IMR-90 (cell line): ENCODE data around the gene OOSP3. TPM values are rescaled to one million over a fixed set of nuclear protein-coding genes. Genes with fewer than 3 reads are reported as not detected.

ENCODE experiments used
- ATAC-seq: fragments of 200-7000 bp; cut with Tn5 transposase; 2 replicates; pipeline ENCODE4 v1.9.1; 2020; ENCODE audit warnings: low read depth, mild to moderate bottlenecking, moderate library complexity
- BruUV-seq: library from RNA; stranded (reverse); fragments of 400-500 nt; replicated peaks from 2 replicates; lab custom pipeline; 2021; lab: Mats Ljungman, UMichigan
- CTCF ChIA-PET: fragments of 300-600 bp; formaldehyde crosslinking; extraction: SDS; loops from one replicate; lab custom pipeline; 2021; ENCODE audit warnings: antibody characterized with exemption; lab: Yijun Ruan, JAX
- POLR2A ChIA-PET: fragments of 300-600 bp; sonication (Branson Sonifier 250); formaldehyde crosslinking; loops from one replicate; lab custom pipeline; 2022; ENCODE audit warnings: antibody characterized with exemption; ENCODE audit not compliant: unreplicated experiment; lab: Charles Lee
- DNase-seq: peaks from one replicate; pipeline ENCODE4 v3.0.0; 2013
- H2AFZ ChIP-seq: replicated peaks from 2 replicates; pipeline ENCODE3; 2013; ENCODE audit warnings: low read length, mild to moderate bottlenecking; ENCODE audit not compliant: poor library complexity
- H2AK5ac ChIP-seq: 2 replicates; pipeline ENCODE4 v1.6.1; 2013; ENCODE audit warnings: low read depth, low read length, inconsistent platforms
- H2AK9ac ChIP-seq: replicated peaks from 2 replicates; pipeline ENCODE3; 2013; ENCODE audit warnings: mild to moderate bottlenecking, low read depth, low read length, moderate library complexity; ENCODE audit not compliant: poor library complexity
- H2BK120ac ChIP-seq: 2 replicates; pipeline ENCODE4 v1.6.1; 2013; ENCODE audit warnings: low read depth, low read length, inconsistent platforms
- H2BK15ac ChIP-seq: 3 replicates; pipeline ENCODE4 v1.6.1; 2013; ENCODE audit warnings: low read depth, low read length, inconsistent platforms
- H2BK20ac ChIP-seq: 2 replicates; pipeline ENCODE4 v1.6.1; 2013; ENCODE audit warnings: low read depth, mild to moderate bottlenecking, inconsistent platforms, low read length, moderate library complexity
- H2BK5ac ChIP-seq: 2 replicates; pipeline ENCODE4 v1.6.1; 2013; ENCODE audit warnings: mild to moderate bottlenecking, low read depth, low read length, inconsistent platforms; ENCODE audit not compliant: poor library complexity, severe bottlenecking
- H3K14ac ChIP-seq: replicated peaks from 2 replicates; pipeline ENCODE4 v1.6.1; 2013; ENCODE audit warnings: low read depth, low read length, inconsistent platforms
- H3K18ac ChIP-seq: 2 replicates; pipeline ENCODE4 v1.6.1; 2013; ENCODE audit warnings: low read depth, low read length, control low read depth
- H3K23ac ChIP-seq: 2 replicates; pipeline ENCODE4 v1.6.1; 2013; ENCODE audit warnings: low read depth, low read length, inconsistent platforms
- H3K27ac ChIP-seq: 2 replicates; pipeline ENCODE4 v1.5.1; 2013; ENCODE audit warnings: mild to moderate bottlenecking, control low read depth, low read length; ENCODE audit not compliant: insufficient read depth
- H3K27me3 ChIP-seq: 2 replicates; pipeline ENCODE4 v1.6.1; 2013; ENCODE audit warnings: low read length; ENCODE audit not compliant: control insufficient read depth, insufficient read depth
- H3K36me3 ChIP-seq: 2 replicates; pipeline ENCODE4 v1.6.1; 2013; ENCODE audit warnings: low read length, mixed read lengths; ENCODE audit not compliant: control insufficient read depth, insufficient read depth
- H3K4ac ChIP-seq: 2 replicates; pipeline ENCODE4 v1.6.1; 2013; ENCODE audit warnings: low read depth, low read length, inconsistent platforms
- H3K4me1 ChIP-seq: 2 replicates; pipeline ENCODE4 v1.6.1; 2013; ENCODE audit warnings: low read length, mixed read lengths; ENCODE audit not compliant: control insufficient read depth, insufficient read depth
- H3K4me2 ChIP-seq: 2 replicates; pipeline ENCODE4 v1.6.1; 2013; ENCODE audit warnings: low read depth, mild to moderate bottlenecking, control low read depth, low read length, moderate library complexity
- H3K4me3 ChIP-seq: 2 replicates; pipeline ENCODE4 v1.5.1; 2013; ENCODE audit warnings: low read depth, mild to moderate bottlenecking, control low read depth, low read length, moderate library complexity; ENCODE audit not compliant: insufficient read depth
- H3K56ac ChIP-seq: 2 replicates; pipeline ENCODE4 v1.6.1; 2013; ENCODE audit warnings: low read length, inconsistent platforms; ENCODE audit not compliant: insufficient read depth; ENCODE audit errors: extremely low read depth
- H3K79me1 ChIP-seq, 2 experiments: 2 replicates each; pipeline ENCODE4 v1.6.1; 2013; ENCODE audit warnings: low read length in 2 of 2, inconsistent platforms in 1 of 2, low read depth in 1 of 2
- H3K9ac ChIP-seq: 2 replicates; pipeline ENCODE4 v1.6.1; 2013; ENCODE audit warnings: low read depth, low read length, control low read depth
- H3K9me1 ChIP-seq: 2 replicates; pipeline ENCODE4 v1.6.1; 2013; ENCODE audit warnings: low read length, inconsistent platforms; ENCODE audit not compliant: insufficient read depth
- H3K9me3 ChIP-seq: 2 replicates; pipeline ENCODE4 v1.6.1; 2013; ENCODE audit warnings: low read length; ENCODE audit not compliant: control insufficient read depth, insufficient read depth
- H4K20me1 ChIP-seq: 2 replicates; pipeline ENCODE4 v1.6.1; 2013; ENCODE audit warnings: low read length, inconsistent platforms; ENCODE audit not compliant: insufficient read depth
- H4K5ac ChIP-seq: 2 replicates; pipeline ENCODE4 v1.6.1; 2013; ENCODE audit warnings: mild to moderate bottlenecking, low read depth, low read length, control low read depth
- H4K8ac ChIP-seq, 2 experiments: 2 replicates each; pipeline ENCODE4 v1.6.1; 2013; ENCODE audit warnings: low read depth in 2 of 2, low read length in 2 of 2, control low read depth in 1 of 2, inconsistent platforms in 1 of 2
- H4K91ac ChIP-seq: 2 replicates; pipeline ENCODE4 v1.6.1; 2013; ENCODE audit warnings: low read depth, low read length, inconsistent platforms; ENCODE audit not compliant: insufficient read depth
- BHLHE40 ChIP-seq: fragments of 150-350 bp; IDR thresholded peaks from 2 replicates; pipeline ENCODE4 v1.6.1; 2016; ENCODE audit warnings: mild to moderate bottlenecking, low read depth, low read length
- CEBPB ChIP-seq: IDR thresholded peaks from 2 replicates; pipeline ENCODE4 v1.6.1; 2012; ENCODE audit warnings: low read depth, low read length, improper control_type of control experiment
- CHD1 ChIP-seq: IDR thresholded peaks from 2 replicates; pipeline ENCODE4 v1.6.1; 2012; ENCODE audit warnings: low read depth, low read length, improper control_type of control experiment
- CTCF ChIP-seq: conservative IDR thresholded peaks from 2 replicates; pipeline ENCODE4 v1.5.1; 2012; ENCODE audit warnings: mild to moderate bottlenecking, low read depth, low read length, improper control_type of control experiment
- ELK1 ChIP-seq: fragments of 150-350 bp; IDR thresholded peaks from 2 replicates; pipeline ENCODE4 v1.6.1; 2016; ENCODE audit warnings: low read depth, mild to moderate bottlenecking, low read length, moderate library complexity, borderline replicate concordance
- FOS ChIP-seq: fragments of 150-350 bp; IDR thresholded peaks from 2 replicates; pipeline ENCODE4 v1.6.1; 2016; ENCODE audit warnings: low read depth, low read length
- MAFK ChIP-seq: IDR thresholded peaks from 2 replicates; pipeline ENCODE4 v1.6.1; 2012; ENCODE audit warnings: low read depth, low read length, improper control_type of control experiment
- MAZ ChIP-seq: IDR thresholded peaks from 2 replicates; pipeline ENCODE4 v1.6.1; 2012; ENCODE audit warnings: low read depth, mild to moderate bottlenecking, low read length, improper control_type of control experiment, moderate library complexity, borderline replicate concordance
- MXI1 ChIP-seq: IDR thresholded peaks from 2 replicates; pipeline ENCODE4 v1.6.1; 2012; ENCODE audit warnings: low read depth, mild to moderate bottlenecking, low read length, moderate library complexity, borderline replicate concordance
- NFE2L2 ChIP-seq: fragments of 150-350 bp; IDR thresholded peaks from 2 replicates; pipeline ENCODE4 v1.6.1; 2016; ENCODE audit warnings: low read depth, mild to moderate bottlenecking, low read length
- POLR2A ChIP-seq: IDR thresholded peaks from 2 replicates; pipeline ENCODE4 v1.6.1; 2012; ENCODE audit warnings: mild to moderate bottlenecking, low read depth, low read length
- RAD21 ChIP-seq: IDR thresholded peaks from 2 replicates; pipeline ENCODE4 v1.6.1; 2012; ENCODE audit warnings: low read length, improper control_type of control experiment
- RCOR1 ChIP-seq: IDR thresholded peaks from 2 replicates; pipeline ENCODE4 v1.6.1; 2012; ENCODE audit warnings: mild to moderate bottlenecking, low read length, improper control_type of control experiment; ENCODE audit not compliant: insufficient replicate concordance
- RFX5 ChIP-seq: IDR thresholded peaks from 2 replicates; pipeline ENCODE4 v1.8.0; 2012; ENCODE audit warnings: low read depth, mild to moderate bottlenecking, low read length, moderate library complexity
- SMC3 ChIP-seq: fragments of 150-350 bp; IDR thresholded peaks from 2 replicates; pipeline ENCODE4 v1.6.1; 2016; ENCODE audit warnings: low read depth, mild to moderate bottlenecking, antibody characterized with exemption, low read length, moderate library complexity
- USF2 ChIP-seq: fragments of 150-350 bp; IDR thresholded peaks from 2 replicates; pipeline ENCODE4 v1.6.1; 2017; ENCODE audit warnings: mild to moderate bottlenecking, antibody characterized with exemption, low read length, low read depth
- WGBS, 2 experiments: methylation state at CpG; one replicate each; pipeline versions ENCODE4 v1.1.5 to v1.1.7; 2013; ENCODE audit warnings: missing lambda C conversion rate in 2 of 2; ENCODE audit not compliant: insufficient read length in 1 of 2; ENCODE audit errors: extremely low coverage in 2 of 2; 5-methylcytosine and 5-hydroxymethylcytosine counted together
- dilution Hi-C: fragments of 300-500 bp; cut with HindIII; formaldehyde crosslinking; loops from one replicate; pipeline ENCODE4 v1.14.3; 2018; ENCODE audit warnings: low sequenced_read_pairs; ENCODE audit not compliant: unreplicated experiment
- in situ Hi-C: fragments of 300-500 bp; cut with MboI; formaldehyde crosslinking; loops from 3 replicates; pipeline ENCODE4 v1.14.3; 2019; ENCODE audit warnings: low sequenced_read_pairs, inconsistent platforms, mixed read lengths
- intact Hi-C: fragments of 100-400 bp; cut with micrococcal nuclease; formaldehyde crosslinking; loops from 2 replicates; pipeline ENCODE4 v1.10.0; 2022
- polyA plus RNA-seq, 3 experiments: library from polyadenylated mRNA; depleted of rRNA; stranded (reverse); fragments of >200 nt; gene quantifications; 2 replicates each; pipeline ENCODE4 v1.2.3, GENCODE V29; 2012; ENCODE audit warnings: low replicate concordance in 1 of 3
- total RNA-seq: library from RNA; depleted of rRNA; stranded (reverse); fragments of >200 nt; gene quantifications from 2 replicates; pipeline ENCODE4 v1.2.3, GENCODE V29; 2012

The OOSP3 gene
- total and polyA plus RNA-seq, 2 of the 4 experiments (the other 2 are of a cell fraction) = not detected

GRCh38 chr11:59849129-59849528 lies 29.5 kb upstream of the OOSP3 start:
- no peak overlapping the region for H2BK15ac ChIP-seq
- intact Hi-C loops = no loop called here
- H2AK5ac ChIP-seq = no peak overlapping the region
- no peaks in the 10 kb centered on the region for H3K79me1 ChIP-seq
- DNase-seq (no peak), ATAC-seq (no peak)
- in situ Hi-C loops = loop anchor here (25.0 kb wide), 1 partner anchor 338 kb away; the partner anchor contains the start of gene MS4A6A
- no peaks in the 10 kb centered on the region for H3K9me3 ChIP-seq
- H3K4me1 ChIP-seq = no peaks in the 10 kb centered on the region
- no peak overlapping the region for H3K18ac ChIP-seq
- H4K8ac ChIP-seq = no peak overlapping the region
- no peaks in the 10 kb centered on the region; the same call in 1 of the 2 replicates for H3K27me3 ChIP-seq
- H3K4ac ChIP-seq = no peak overlapping the region
- WGBS, 2 experiments = no CpG with 5 or more reads among the region's 2 CpGs
- no TSS peak for BruUV-seq
- ChIA-PET CTCF (no interaction called here), POLR2A (no interaction called here)
- H4K20me1 ChIP-seq = no peaks in the 10 kb centered on the region
- no peak overlapping the region for H3K4me3 ChIP-seq
- H3K56ac ChIP-seq = no peak overlapping the region
- no peak overlapping the region for H2BK5ac ChIP-seq
- no peak overlapping the region for H3K14ac ChIP-seq
- H2AFZ ChIP-seq = no peak overlapping the region
- TF ChIP-seq BHLHE40 (no peak), NFE2L2 (no peak), POLR2A (no peak), RAD21 (no peak), ELK1 (no peak), CTCF (no peak), SMC3 (no peak), CHD1 (no peak), MXI1 (no peak), CEBPB (no peak), MAFK (no peak), FOS (no peak), MAZ (no peak), RFX5 (no peak), RCOR1 (no peak), USF2 (no peak)
- no peaks in the 10 kb centered on the region for H3K36me3 ChIP-seq
- H3K9me1 ChIP-seq = no peaks in the 10 kb centered on the region
- H2AK9ac ChIP-seq = no peak overlapping the region
- no peak overlapping the region for H2BK120ac ChIP-seq
- H3K4me2 ChIP-seq = no peak overlapping the region
- H3K23ac ChIP-seq = no peak overlapping the region
- no peak overlapping the region for H2BK20ac ChIP-seq
- no peak overlapping the region for H3K9ac ChIP-seq
- no peak overlapping the region for H3K27ac ChIP-seq
- dilution Hi-C loops = no loop called here
- H4K5ac ChIP-seq = no peak overlapping the region
- H4K91ac ChIP-seq = no peak overlapping the region
